22Rv1 (cell line): ENCODE results near the gene RCBTB2.

Source experiments
- CTCF ChIP-seq: fragments of 450-650 bp; IDR thresholded peaks from 2 replicates; pipeline ENCODE4 v1.5.1; 2017; ENCODE audit warnings: mild to moderate bottlenecking
- ZFX ChIP-seq: fragments of 450-650 bp; IDR thresholded peaks from 2 replicates; pipeline ENCODE4 v1.6.1; 2017; ENCODE audit warnings: antibody characterized with exemption, borderline replicate concordance

DNA sequence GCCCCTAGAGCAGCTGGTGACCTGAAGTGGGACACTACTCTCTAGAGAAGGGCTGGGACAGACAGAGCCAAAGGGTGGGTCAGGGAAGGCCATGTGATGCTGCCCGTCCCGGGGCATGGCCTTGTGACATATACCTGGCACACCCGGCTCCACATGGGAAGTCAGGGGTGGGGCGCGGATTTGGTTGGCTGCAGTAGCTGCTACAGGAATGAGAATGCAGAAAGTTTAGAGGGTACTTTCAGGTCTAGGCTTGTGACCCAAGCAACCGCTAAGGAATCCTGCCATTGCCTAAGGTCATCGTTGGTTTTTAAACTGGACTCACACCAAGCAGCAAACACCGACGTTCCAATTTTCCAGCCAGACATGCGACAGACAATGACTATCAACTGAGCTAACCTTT lies 25.9 kb downstream of the RCBTB2 start:
- TF ChIP-seq CTCF, result no peak
- no peak for TF ChIP-seq ZFX
